Measurements from ENCODE around the gene TMEM205.
"Not testable (repeated sequence)": the region's sequence is repeated elsewhere in the genome, so short reads cannot be mapped to it uniquely, and the experiment has no call there.

Gene TMEM205

GRCh38 chr19:11339254-11340098 is 6.6 kb downstream of the TMEM205 start, which contains the start of gene RAB3D:
Gene RAB3D (minus strand): TSS chr19:11339657. CDS start chr19:11337399, 2,258 bp downstream.
- DNase-seq (ENCODE audit: low spot score) = peak; percentile 83

- DNase-seq (ENCODE audit: low spot score) = no peak
Observed at GRCh38 chr19:11338569-11339253, 7.4 kb downstream of the TMEM205 start.

GRCh38 chr19:11338121-11338520 is 7.9 kb downstream of the TMEM205 start:
- no peak for DNase-seq (ENCODE audit: low spot score)

- DNase-seq (ENCODE audit: low spot score) = no peak
Observed at GRCh38 chr19:11337080-11337479, 9.0 kb downstream of the TMEM205 start.

- no peak for DNase-seq (ENCODE audit: low spot score)
Observed at GRCh38 chr19:11335449-11336146, 10.5 kb downstream of the TMEM205 start.

GRCh38 chr19:11333838-11334237 is 12.2 kb downstream of the TMEM205 start:
- DNase-seq (ENCODE audit: low spot score) = not testable (repeated sequence)

- DNase-seq (ENCODE audit: low spot score) = no peak
Observed at GRCh38 chr19:11332822-11333221, 13.2 kb downstream of the TMEM205 start.

GRCh38 chr19:11331502-11331901 is 14.6 kb downstream of the TMEM205 start:
- DNase-seq (ENCODE audit: low spot score) = no peak

- no peak for DNase-seq (ENCODE audit: low spot score)
Observed at GRCh38 chr19:11330127-11330526, 15.9 kb downstream of the TMEM205 start.

GRCh38 chr19:11325544-11325943 is 20.5 kb downstream of the TMEM205 start:
- DNase-seq (ENCODE audit: low spot score) = no peak

- no peak for DNase-seq (ENCODE audit: low spot score)
Observed at GRCh38 chr19:11324748-11325389, 21.2 kb downstream of the TMEM205 start.

- DNase-seq (ENCODE audit: low spot score) = peak; percentile 80
Observed at GRCh38 chr19:11324079-11324661, 21.9 kb downstream of the TMEM205 start.

GRCh38 chr19:11323601-11324078 is 22.4 kb downstream of the TMEM205 start:
- no peak for DNase-seq (ENCODE audit: low spot score)

GRCh38 chr19:11322269-11323024 is 23.6 kb downstream of the TMEM205 start:
- DNase-seq (ENCODE audit: low spot score) = no peak

- DNase-seq (ENCODE audit: low spot score) = no peak
Observed at GRCh38 chr19:11321191-11322126, 24.6 kb downstream of the TMEM205 start.

- DNase-seq (ENCODE audit: low spot score) = not testable (repeated sequence)
Observed at GRCh38 chr19:11320278-11320995, 25.6 kb downstream of the TMEM205 start.

GRCh38 chr19:11306337-11306736 is 39.7 kb downstream of the TMEM205 start:
- DNase-seq (ENCODE audit: low spot score) = no peak

- DNase-seq (ENCODE audit: low spot score) = no peak
Observed at GRCh38 chr19:11304936-11305335, 41.1 kb downstream of the TMEM205 start.

- no peak for DNase-seq (ENCODE audit: low spot score)
Observed at GRCh38 chr19:11300811-11301120, 45.3 kb downstream of the TMEM205 start.

All from activated CD4-positive, alpha-beta T cell treated with anti-CD3 and anti-CD28 coated beads, Interleukin-2, Interleukin-4, amounts not matched to agents 100 ng/mL and 50 ng/mL, durations not matched to agents 16 hours and 8 hours (primary cell).